Calu3 (cell line): Measurements from ENCODE around the gene STOML3. TPM values are rescaled to one million over a fixed set of nuclear protein-coding genes. Genes with fewer than 3 reads are reported as not detected.

Source experiments
- BruUV-seq: library from RNA; stranded (reverse); fragments of 400-500 nt; replicated peaks from 2 replicates; lab custom pipeline; 2021; lab: Mats Ljungman, UMichigan
- CTCF ChIA-PET: fragments of 300-600 bp; sonication (Branson Sonifier 250); formaldehyde crosslinking; loops from one replicate; lab custom pipeline; 2022; ENCODE audit warnings: antibody characterized with exemption; lab: Charles Lee
- DNase-seq: peaks from one replicate; pipeline ENCODE4 v3.0.0; 2022
- H3K27ac Mint-ChIP-seq: one replicate; pipeline ENCODE4 v1.8.0; 2022; ENCODE audit warnings: mixed read lengths; ENCODE audit not compliant: unreplicated experiment
- H3K27me3 Mint-ChIP-seq: one replicate; pipeline ENCODE4 v1.8.0; 2022; ENCODE audit warnings: mixed read lengths; ENCODE audit not compliant: unreplicated experiment
- H3K36me3 Mint-ChIP-seq: one replicate; pipeline ENCODE4 v1.8.0; 2022; ENCODE audit warnings: mild to moderate bottlenecking, moderate library complexity, mixed read lengths; ENCODE audit not compliant: insufficient read depth, unreplicated experiment
- H3K4me1 Mint-ChIP-seq: one replicate; pipeline ENCODE4 v1.8.0; 2022; ENCODE audit warnings: mild to moderate bottlenecking, low read depth, mixed read lengths; ENCODE audit not compliant: unreplicated experiment
- H3K4me3 Mint-ChIP-seq: one replicate; pipeline ENCODE4 v1.8.0; 2022; ENCODE audit warnings: mild to moderate bottlenecking, low read depth, moderate library complexity, mixed read lengths; ENCODE audit not compliant: unreplicated experiment
- H3K9me3 Mint-ChIP-seq: one replicate; pipeline ENCODE4 v1.8.0; 2022; ENCODE audit warnings: low read depth, mixed read lengths; ENCODE audit not compliant: unreplicated experiment
- intact Hi-C: fragments of 100-400 bp; cut with micrococcal nuclease; formaldehyde crosslinking; loops from one replicate; pipeline ENCODE4 v1.10.0; 2022; ENCODE audit not compliant: unreplicated experiment
- total RNA-seq: library from RNA; stranded (reverse); gene quantifications from 2 replicates; pipeline ENCODE4 v1.2.3, GENCODE V29; 2022
- TF ChIP-seq, protein P1 (sequence below): fragments of 200-600 bp; IDR thresholded peaks from one replicate; pipeline ENCODE4 v1.8.0; 2022; ENCODE audit warnings: antibody characterized with exemption; ENCODE audit not compliant: unreplicated experiment

Gene STOML3
- total RNA-seq, 1 experiment from 2014 or later, result not detected

GRCh38 chr13:38952827-38953226, 37.8 kb downstream of the STOML3 start:
- H3K9me3 Mint-ChIP-seq, result peaks cover 3% of the 10 kb centered on the region
- intact Hi-C loops, result no loop called here

GRCh38 chr13:38951525-38952313, 38.9 kb downstream of the STOML3 start:
- peak overlapping the region; percentile 45 for H3K4me3 Mint-ChIP-seq
- peak; percentile 48 for DNase-seq
- intact Hi-C loops, result no loop called here
- CTCF ChIA-PET, result interaction anchor here (0.6 to 0.7 kb wide), 2 partner anchors 66 to 129 kb away, joined by 4 read pairs; no protein-coding TSS in a partner anchor
- TF ChIP-seq, protein P1, sequence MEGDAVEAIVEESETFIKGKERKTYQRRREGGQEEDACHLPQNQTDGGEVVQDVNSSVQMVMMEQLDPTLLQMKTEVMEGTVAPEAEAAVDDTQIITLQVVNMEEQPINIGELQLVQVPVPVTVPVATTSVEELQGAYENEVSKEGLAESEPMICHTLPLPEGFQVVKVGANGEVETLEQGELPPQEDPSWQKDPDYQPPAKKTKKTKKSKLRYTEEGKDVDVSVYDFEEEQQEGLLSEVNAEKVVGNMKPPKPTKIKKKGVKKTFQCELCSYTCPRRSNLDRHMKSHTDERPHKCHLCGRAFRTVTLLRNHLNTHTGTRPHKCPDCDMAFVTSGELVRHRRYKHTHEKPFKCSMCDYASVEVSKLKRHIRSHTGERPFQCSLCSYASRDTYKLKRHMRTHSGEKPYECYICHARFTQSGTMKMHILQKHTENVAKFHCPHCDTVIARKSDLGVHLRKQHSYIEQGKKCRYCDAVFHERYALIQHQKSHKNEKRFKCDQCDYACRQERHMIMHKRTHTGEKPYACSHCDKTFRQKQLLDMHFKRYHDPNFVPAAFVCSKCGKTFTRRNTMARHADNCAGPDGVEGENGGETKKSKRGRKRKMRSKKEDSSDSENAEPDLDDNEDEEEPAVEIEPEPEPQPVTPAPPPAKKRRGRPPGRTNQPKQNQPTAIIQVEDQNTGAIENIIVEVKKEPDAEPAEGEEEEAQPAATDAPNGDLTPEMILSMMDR, result no peak
- BruUV-seq, result no TSS peak
- H3K36me3 Mint-ChIP-seq, result peaks cover 12% of the 10 kb centered on the region
- H3K27me3 Mint-ChIP-seq, result no peaks in the 10 kb centered on the region
- peaks cover 3% of the 10 kb centered on the region for H3K9me3 Mint-ChIP-seq
- peak overlapping the region; percentile 77 for H3K27ac Mint-ChIP-seq
- peaks cover 14% of the 10 kb centered on the region for H3K4me1 Mint-ChIP-seq

More at GRCh38 chr13:38952827-38953226, 37.8 kb downstream of the STOML3 start:
- Mint-ChIP-seq H3K4me1 (peaks cover 14% of the 10 kb centered on the region), H3K27me3 (no peaks in the 10 kb centered on the region), H3K4me3 (no peak overlapping the region), H3K36me3 (peaks cover 12% of the 10 kb centered on the region), H3K27ac (no peak overlapping the region)
- TF ChIP-seq, protein P1, result no peak
- DNase-seq, result no peak
- no TSS peak for BruUV-seq
- CTCF ChIA-PET, result no interaction called here

DNA sequence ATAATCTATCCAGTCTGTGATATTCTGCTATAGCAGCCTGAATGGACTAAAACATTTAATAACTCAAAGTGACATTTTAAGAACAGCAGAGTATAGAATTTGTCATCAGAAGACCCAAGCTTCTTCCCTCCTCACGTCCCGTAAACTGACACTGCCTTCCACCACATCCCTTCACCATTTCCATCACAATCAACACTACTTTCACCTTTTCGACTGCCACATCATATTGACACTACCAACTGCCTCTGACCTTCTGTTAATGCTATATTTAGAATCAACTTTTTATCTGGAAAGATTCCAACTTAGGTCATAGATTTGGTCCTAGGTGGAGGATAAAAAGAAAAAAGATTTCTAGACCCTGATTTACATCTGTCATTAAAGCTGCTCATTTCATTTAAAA, 39.6 kb downstream of the STOML3 start:
- H3K27me3 Mint-ChIP-seq, result no peaks in the 10 kb centered on the region
- CTCF ChIA-PET, result no interaction called here
- intact Hi-C loops, result no loop called here
- peaks cover 3% of the 10 kb centered on the region for H3K9me3 Mint-ChIP-seq
- H3K36me3 Mint-ChIP-seq, result peaks cover 12% of the 10 kb centered on the region
- no peak overlapping the region for H3K4me3 Mint-ChIP-seq
- no TSS peak for BruUV-seq
- H3K4me1 Mint-ChIP-seq, result peaks cover 14% of the 10 kb centered on the region
- H3K27ac Mint-ChIP-seq, result peak overlapping the region; percentile 77
- DNase-seq, result no peak
- TF ChIP-seq, protein P1, result no peak

GRCh38 chr13:38947054-38947453, 43.6 kb downstream of the STOML3 start:
- TF ChIP-seq, protein P1, result no peak
- intact Hi-C loops, result no loop called here
- Mint-ChIP-seq H3K36me3 (peaks cover 8% of the 10 kb centered on the region), H3K27ac (no peak overlapping the region), H3K9me3 (peaks cover 3% of the 10 kb centered on the region), H3K4me1 (peaks cover 14% of the 10 kb centered on the region), H3K27me3 (no peaks in the 10 kb centered on the region), H3K4me3 (no peak overlapping the region)
- CTCF ChIA-PET, result no interaction called here
- no TSS peak for BruUV-seq
- no peak for DNase-seq
